Loucy (cell line): ENCODE data around the gene DRC7.

Experiments used
- EZH2phosphoT487 ChIP-seq: fragments of 200-600 bp; IDR thresholded peaks from 2 replicates; pipeline ENCODE4 v1.6.1; 2018; ENCODE audit warnings: antibody characterized with exemption, mild to moderate bottlenecking, moderate library complexity, borderline replicate concordance
- TF ChIP-seq, protein P1 (sequence below): fragments of 200-600 bp; sonication (generic); conservative IDR thresholded peaks from 2 replicates; pipeline ENCODE4 v1.5.1; 2014; ENCODE audit warnings: mild to moderate bottlenecking, antibody characterized with exemption, low read length

DNA sequence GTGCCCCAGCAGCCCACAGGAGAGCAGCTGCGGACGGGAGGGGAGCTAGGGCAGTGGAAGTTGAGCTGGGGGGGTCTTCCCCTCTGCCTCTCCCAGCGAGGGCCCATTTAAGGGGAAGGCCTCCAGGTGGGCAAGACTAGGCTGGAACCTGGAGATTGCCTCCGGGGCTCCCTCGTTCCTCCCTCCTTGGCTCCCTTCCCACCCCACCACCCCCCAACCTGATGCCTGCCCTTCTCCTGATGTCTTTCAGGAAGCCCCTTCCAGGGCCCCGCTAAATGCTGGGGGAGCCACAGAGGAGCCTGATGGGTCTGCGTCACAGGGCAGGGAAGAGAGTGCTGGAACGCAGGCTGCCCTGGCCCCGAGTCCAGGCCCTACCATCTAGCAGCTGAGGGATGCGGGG is 49.4 kb upstream of the DRC7 start:
- TF ChIP-seq, protein P1, sequence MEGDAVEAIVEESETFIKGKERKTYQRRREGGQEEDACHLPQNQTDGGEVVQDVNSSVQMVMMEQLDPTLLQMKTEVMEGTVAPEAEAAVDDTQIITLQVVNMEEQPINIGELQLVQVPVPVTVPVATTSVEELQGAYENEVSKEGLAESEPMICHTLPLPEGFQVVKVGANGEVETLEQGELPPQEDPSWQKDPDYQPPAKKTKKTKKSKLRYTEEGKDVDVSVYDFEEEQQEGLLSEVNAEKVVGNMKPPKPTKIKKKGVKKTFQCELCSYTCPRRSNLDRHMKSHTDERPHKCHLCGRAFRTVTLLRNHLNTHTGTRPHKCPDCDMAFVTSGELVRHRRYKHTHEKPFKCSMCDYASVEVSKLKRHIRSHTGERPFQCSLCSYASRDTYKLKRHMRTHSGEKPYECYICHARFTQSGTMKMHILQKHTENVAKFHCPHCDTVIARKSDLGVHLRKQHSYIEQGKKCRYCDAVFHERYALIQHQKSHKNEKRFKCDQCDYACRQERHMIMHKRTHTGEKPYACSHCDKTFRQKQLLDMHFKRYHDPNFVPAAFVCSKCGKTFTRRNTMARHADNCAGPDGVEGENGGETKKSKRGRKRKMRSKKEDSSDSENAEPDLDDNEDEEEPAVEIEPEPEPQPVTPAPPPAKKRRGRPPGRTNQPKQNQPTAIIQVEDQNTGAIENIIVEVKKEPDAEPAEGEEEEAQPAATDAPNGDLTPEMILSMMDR = no peak
- no peak for TF ChIP-seq EZH2phosphoT487
